Activated CD4-positive, alpha-beta T cell treated with anti-CD3 and anti-CD28 coated beads, Interleukin-2, amount 10 ng/mL, durations not matched to agents 24 days and 14 days (primary cell): ENCODE data around the gene SCRT2. TPM values are rescaled to one million over a fixed set of nuclear protein-coding genes. Genes with fewer than 3 reads are reported as not detected.

Experiments used
- DNase-seq: peaks from one replicate; pipeline ENCODE4 v3.0.0; 2022
- H3K27ac Mint-ChIP-seq: one replicate; pipeline ENCODE4 v1.8.0; 2022; ENCODE audit warnings: mild to moderate bottlenecking, mixed read lengths
- H3K27me3 Mint-ChIP-seq: one replicate; pipeline ENCODE4 v1.8.0; 2022; ENCODE audit warnings: mixed read lengths
- H3K36me3 Mint-ChIP-seq: one replicate; pipeline ENCODE4 v1.8.0; 2022; ENCODE audit warnings: low read depth, mild to moderate bottlenecking, mixed read lengths
- H3K4me1 Mint-ChIP-seq: one replicate; pipeline ENCODE4 v1.8.0; 2021; ENCODE audit warnings: mixed read lengths
- H3K4me3 Mint-ChIP-seq: one replicate; pipeline ENCODE4 v1.8.0; 2022; ENCODE audit warnings: mild to moderate bottlenecking, moderate library complexity, mixed read lengths
- H3K9me3 Mint-ChIP-seq: one replicate; pipeline ENCODE4 v1.8.0; 2021; ENCODE audit warnings: mixed read lengths
- intact Hi-C: fragments of 100-400 bp; cut with micrococcal nuclease; formaldehyde crosslinking; loops from one replicate; pipeline ENCODE4 v1.15.1; 2023
- total RNA-seq: library from RNA; stranded (reverse); gene quantifications from 2 replicates; pipeline ENCODE4 v1.2.3, GENCODE V29; 2022

Gene SCRT2
- total RNA-seq, 1 donor from 2014 or later: not detected

DNA sequence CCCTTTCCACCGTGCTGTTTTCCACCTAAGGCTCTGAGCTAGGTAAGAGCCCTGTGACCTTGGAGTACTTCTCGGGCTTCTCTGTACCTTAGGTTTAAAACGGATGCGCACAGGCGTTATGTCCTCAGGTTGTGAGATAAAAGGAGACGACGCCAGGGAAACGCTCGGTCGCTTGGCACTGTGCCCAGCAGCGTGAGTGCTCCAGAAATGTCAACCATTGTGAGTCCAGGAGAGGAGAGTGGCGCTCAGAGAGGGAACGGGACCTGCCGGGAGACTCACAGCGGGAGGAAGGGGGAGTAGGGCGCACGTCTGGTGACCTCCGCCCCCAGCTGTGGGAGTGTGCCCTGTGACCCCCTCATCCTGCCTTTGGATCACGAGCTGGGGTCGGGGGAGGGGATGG lies 33.8 kb upstream of the SCRT2 start:
- H3K27ac Mint-ChIP-seq: no peak overlapping the region
- intact Hi-C loops: no loop called here
- H3K4me3 Mint-ChIP-seq: no peak overlapping the region
- no peaks in the 10 kb centered on the region for H3K4me1 Mint-ChIP-seq
- peaks cover 25% of the 10 kb centered on the region for H3K27me3 Mint-ChIP-seq
- DNase-seq: no peak
- peaks cover 6% of the 10 kb centered on the region for H3K9me3 Mint-ChIP-seq
- H3K36me3 Mint-ChIP-seq: peaks cover 2% of the 10 kb centered on the region

GRCh38 chr20:708956-709355 lies 33.4 kb upstream of the SCRT2 start:
- no peak for DNase-seq
- Mint-ChIP-seq H3K36me3 (peaks cover 2% of the 10 kb centered on the region), H3K9me3 (peaks cover 6% of the 10 kb centered on the region), H3K4me3 (no peak overlapping the region), H3K4me1 (no peaks in the 10 kb centered on the region), H3K27me3 (peaks cover 25% of the 10 kb centered on the region), H3K27ac (no peak overlapping the region)
- intact Hi-C loops: no loop called here

DNA sequence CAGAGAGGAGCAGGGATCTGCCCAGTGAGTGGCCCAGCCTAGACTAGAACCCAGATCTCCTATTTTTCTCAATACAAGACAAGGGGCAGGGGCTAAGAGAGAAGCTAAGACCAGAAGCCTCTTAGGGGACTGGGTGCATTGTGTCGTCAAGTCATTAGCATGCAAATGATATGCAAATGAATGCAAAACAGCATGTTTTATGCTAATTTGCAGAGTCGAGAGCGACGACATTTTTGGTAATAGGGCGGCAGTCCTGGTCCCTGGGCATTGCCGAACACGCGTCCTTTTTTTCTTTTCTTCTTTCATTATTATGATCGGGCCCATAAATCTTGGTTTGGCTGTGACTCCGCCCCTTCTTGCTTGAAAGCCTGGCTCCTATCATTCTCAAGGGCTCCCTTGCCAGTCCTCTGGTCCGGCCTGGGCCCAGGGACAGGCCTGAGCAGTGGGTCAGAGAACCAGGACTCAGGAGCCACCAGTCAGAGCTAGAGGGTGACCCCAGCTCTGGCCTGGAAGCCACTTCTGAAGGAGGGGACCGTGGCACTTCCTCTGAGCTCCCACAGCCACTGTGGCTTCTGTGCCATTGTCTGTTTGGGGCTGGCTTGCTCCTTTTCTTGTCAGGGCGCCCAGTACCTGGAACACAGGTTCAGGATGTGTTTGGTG lies 32.0 kb upstream of the SCRT2 start:
- Mint-ChIP-seq H3K9me3 (peaks cover 6% of the 10 kb centered on the region), H3K27me3 (peaks cover 25% of the 10 kb centered on the region), H3K4me3 (no peak overlapping the region), H3K36me3 (peaks cover 2% of the 10 kb centered on the region), H3K4me1 (no peaks in the 10 kb centered on the region), H3K27ac (no peak overlapping the region)
- intact Hi-C loops: no loop called here
- DNase-seq: no peak

DNA sequence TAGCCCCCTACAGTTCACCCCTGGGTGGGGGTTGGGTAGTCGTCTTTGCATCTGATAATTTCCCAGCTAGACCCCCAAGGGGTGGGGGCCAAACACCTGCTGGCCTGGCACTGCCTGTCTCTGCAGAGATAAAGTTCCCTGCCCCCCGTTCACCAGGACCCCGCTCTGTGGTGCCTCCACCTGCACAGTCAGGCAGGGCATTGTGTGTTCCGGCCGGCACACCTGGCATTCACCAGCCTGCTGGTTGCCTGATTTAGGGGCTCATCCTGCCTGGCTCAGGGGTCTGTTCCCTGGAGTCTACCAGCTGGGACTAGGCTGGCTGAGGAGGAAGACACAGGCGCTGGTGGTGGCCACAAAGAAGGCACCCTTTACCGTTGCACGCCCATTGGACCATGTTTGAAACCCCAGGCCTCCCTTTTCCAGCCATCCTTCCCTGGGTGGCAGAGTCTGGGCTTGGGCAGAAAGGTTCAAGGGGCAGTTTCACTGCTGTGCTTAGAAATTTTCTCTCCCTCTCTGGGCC lies 30.8 kb upstream of the SCRT2 start:
- Mint-ChIP-seq H3K4me3 (no peak overlapping the region), H3K27ac (no peak overlapping the region), H3K36me3 (peaks cover 2% of the 10 kb centered on the region), H3K4me1 (no peaks in the 10 kb centered on the region), H3K27me3 (peaks cover 19% of the 10 kb centered on the region), H3K9me3 (peaks cover 6% of the 10 kb centered on the region)
- intact Hi-C loops: no loop called here
- DNase-seq: no peak

DNA sequence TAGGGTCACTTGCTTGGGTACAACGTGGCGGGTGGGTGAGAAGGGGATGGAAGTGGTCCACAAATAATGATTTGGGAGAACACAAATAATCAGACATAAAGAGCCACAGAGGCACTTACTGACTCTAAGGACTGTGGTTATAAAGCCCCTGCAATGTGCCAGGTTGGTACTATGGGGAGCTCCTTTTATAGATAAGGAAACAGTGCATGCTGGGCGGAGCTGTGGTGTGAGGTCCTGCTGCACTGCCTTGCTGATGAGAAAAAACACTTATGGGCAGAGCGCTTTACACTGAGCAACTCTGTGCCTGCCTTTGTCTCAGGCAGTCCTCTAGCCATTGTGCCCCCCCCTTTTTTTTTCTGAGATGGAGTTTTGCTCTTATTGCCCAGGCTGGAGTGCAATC lies 29.1 kb upstream of the SCRT2 start:
- Mint-ChIP-seq H3K36me3 (no peaks in the 10 kb centered on the region), H3K4me1 (no peaks in the 10 kb centered on the region), H3K4me3 (no peak overlapping the region), H3K27ac (no peak overlapping the region), H3K27me3 (peaks cover 11% of the 10 kb centered on the region), H3K9me3 (peaks cover 6% of the 10 kb centered on the region)
- no peak for DNase-seq
- intact Hi-C loops: no loop called here

DNA sequence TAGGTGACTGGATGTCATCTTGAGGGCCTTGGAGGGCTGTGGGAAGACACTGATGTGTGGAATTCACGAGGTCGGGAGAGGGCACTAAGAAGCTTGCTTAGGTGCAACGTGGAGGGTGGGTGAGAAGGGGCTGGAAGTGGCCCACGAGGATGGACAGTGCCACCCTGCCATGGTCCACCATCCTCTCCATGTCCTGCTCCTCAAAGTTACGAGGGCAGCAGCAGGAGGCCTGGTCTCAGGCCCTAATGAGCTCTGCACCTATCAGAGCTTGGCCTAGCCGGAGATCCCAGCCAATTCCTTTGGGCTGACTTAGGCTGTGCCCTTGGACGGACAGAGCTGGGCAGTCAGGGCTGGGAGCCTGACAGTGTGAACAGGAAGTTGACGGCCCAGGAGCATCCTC lies 27.8 kb upstream of the SCRT2 start:
- no peak for DNase-seq
- H3K27ac Mint-ChIP-seq: no peak overlapping the region
- no peak overlapping the region for H3K4me3 Mint-ChIP-seq

DNA sequence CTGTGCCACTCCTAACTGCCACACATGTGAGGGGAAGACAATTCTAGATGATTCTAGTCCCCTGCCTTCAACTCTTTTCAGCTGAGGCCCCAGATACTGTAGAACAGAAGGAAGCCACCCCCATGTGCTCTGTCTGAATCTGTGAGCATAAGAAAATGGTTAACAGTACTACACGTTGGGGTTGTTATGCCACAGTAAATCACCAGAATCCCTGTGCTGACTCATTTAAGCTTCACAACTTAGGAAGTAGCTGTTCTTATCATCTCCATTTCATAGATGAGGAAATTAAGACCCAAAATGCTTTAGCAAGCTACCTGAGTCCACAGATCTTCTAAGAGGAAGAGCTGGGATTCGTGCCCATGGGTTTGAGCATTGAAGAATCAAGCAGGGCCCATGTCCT lies 27.4 kb upstream of the SCRT2 start:
- Mint-ChIP-seq H3K36me3 (no peaks in the 10 kb centered on the region), H3K9me3 (no peaks in the 10 kb centered on the region), H3K27ac (no peak overlapping the region), H3K27me3 (peaks cover 2% of the 10 kb centered on the region), H3K4me1 (no peaks in the 10 kb centered on the region), H3K4me3 (no peak overlapping the region)
- intact Hi-C loops: no loop called here
- DNase-seq: no peak

More for the DNA sequence above, 27.8 kb upstream of the SCRT2 start:
- H3K9me3 Mint-ChIP-seq: no peaks in the 10 kb centered on the region
- peaks cover 2% of the 10 kb centered on the region for H3K27me3 Mint-ChIP-seq
- intact Hi-C loops: no loop called here
- H3K36me3 Mint-ChIP-seq: no peaks in the 10 kb centered on the region
- no peaks in the 10 kb centered on the region for H3K4me1 Mint-ChIP-seq

GRCh38 chr20:701401-702129 lies 26.0 kb upstream of the SCRT2 start:
- H3K4me1 Mint-ChIP-seq: no peaks in the 10 kb centered on the region
- intact Hi-C loops: no loop called here

DNA sequence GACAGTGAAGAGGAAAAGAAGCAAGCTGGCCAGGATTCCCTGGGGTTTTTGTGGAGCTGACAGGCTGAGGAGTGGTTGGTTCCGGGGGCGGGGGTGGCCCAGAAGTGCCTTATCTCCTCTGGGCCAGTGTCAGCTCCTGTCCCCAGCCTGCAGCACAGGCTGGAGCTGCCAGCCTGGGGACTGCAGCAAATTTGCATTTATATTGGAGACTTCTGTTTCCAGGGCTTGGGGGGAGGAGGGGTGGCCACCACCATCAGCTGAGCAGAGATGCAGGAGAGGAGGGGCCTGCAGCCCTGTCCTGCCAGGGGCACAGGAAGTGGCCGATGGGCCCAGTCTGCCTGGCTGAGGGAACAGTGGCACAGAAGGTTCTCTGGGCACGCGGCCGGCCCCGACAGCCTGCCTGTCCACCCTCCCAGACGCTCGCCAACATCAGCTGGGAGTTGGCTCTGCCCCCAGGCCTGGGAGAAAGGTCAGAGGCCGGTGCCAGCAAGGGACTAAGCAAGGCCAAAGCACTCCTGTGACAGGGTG lies 24.3 kb upstream of the SCRT2 start:
- DNase-seq: no peak
- no peak overlapping the region for H3K27ac Mint-ChIP-seq
- intact Hi-C loops: no loop called here
- H3K36me3 Mint-ChIP-seq: no peaks in the 10 kb centered on the region
- H3K4me3 Mint-ChIP-seq: no peak overlapping the region
- H3K9me3 Mint-ChIP-seq: no peaks in the 10 kb centered on the region
- no peaks in the 10 kb centered on the region for H3K27me3 Mint-ChIP-seq
- H3K4me1 Mint-ChIP-seq: no peaks in the 10 kb centered on the region

More at GRCh38 chr20:701401-702129, 26.0 kb upstream of the SCRT2 start:
- no peak overlapping the region for H3K27ac Mint-ChIP-seq
- H3K27me3 Mint-ChIP-seq: peaks cover 2% of the 10 kb centered on the region
- no peaks in the 10 kb centered on the region for H3K9me3 Mint-ChIP-seq
- H3K36me3 Mint-ChIP-seq: no peaks in the 10 kb centered on the region
- H3K4me3 Mint-ChIP-seq: no peak overlapping the region
- no peak for DNase-seq

- no peaks in the 10 kb centered on the region for H3K4me1 Mint-ChIP-seq
- no peak overlapping the region for H3K4me3 Mint-ChIP-seq
- no peaks in the 10 kb centered on the region for H3K27me3 Mint-ChIP-seq
Measured at GRCh38 chr20:699342-699741, 23.7 kb upstream of the SCRT2 start.

GRCh38 chr20:698276-698675 lies 22.7 kb upstream of the SCRT2 start:
- H3K4me1 Mint-ChIP-seq: no peaks in the 10 kb centered on the region
- H3K36me3 Mint-ChIP-seq: no peaks in the 10 kb centered on the region
- no peaks in the 10 kb centered on the region for H3K9me3 Mint-ChIP-seq
- intact Hi-C loops: no loop called here
- no peak overlapping the region for H3K4me3 Mint-ChIP-seq
- no peak for DNase-seq
- no peak overlapping the region for H3K27ac Mint-ChIP-seq
- no peaks in the 10 kb centered on the region for H3K27me3 Mint-ChIP-seq

More at GRCh38 chr20:699342-699741, 23.7 kb upstream of the SCRT2 start:
- no peak for DNase-seq
- intact Hi-C loops: no loop called here
- Mint-ChIP-seq H3K9me3 (no peaks in the 10 kb centered on the region), H3K27ac (no peak overlapping the region), H3K36me3 (no peaks in the 10 kb centered on the region)

GRCh38 chr20:697826-698225 lies 22.2 kb upstream of the SCRT2 start:
- DNase-seq: no peak
- Mint-ChIP-seq H3K27ac (no peak overlapping the region), H3K4me3 (no peak overlapping the region), H3K9me3 (no peaks in the 10 kb centered on the region), H3K4me1 (no peaks in the 10 kb centered on the region), H3K36me3 (no peaks in the 10 kb centered on the region), H3K27me3 (no peaks in the 10 kb centered on the region)
- intact Hi-C loops: no loop called here

- H3K9me3 Mint-ChIP-seq: no peaks in the 10 kb centered on the region
- H3K4me1 Mint-ChIP-seq: no peaks in the 10 kb centered on the region
- H3K4me3 Mint-ChIP-seq: no peak overlapping the region
- H3K27ac Mint-ChIP-seq: no peak overlapping the region
- DNase-seq: no peak
- peaks cover 6% of the 10 kb centered on the region for H3K27me3 Mint-ChIP-seq
- intact Hi-C loops: no loop called here
- no peaks in the 10 kb centered on the region for H3K36me3 Mint-ChIP-seq
Measured at GRCh38 chr20:695165-695866, 19.7 kb upstream of the SCRT2 start.

DNA sequence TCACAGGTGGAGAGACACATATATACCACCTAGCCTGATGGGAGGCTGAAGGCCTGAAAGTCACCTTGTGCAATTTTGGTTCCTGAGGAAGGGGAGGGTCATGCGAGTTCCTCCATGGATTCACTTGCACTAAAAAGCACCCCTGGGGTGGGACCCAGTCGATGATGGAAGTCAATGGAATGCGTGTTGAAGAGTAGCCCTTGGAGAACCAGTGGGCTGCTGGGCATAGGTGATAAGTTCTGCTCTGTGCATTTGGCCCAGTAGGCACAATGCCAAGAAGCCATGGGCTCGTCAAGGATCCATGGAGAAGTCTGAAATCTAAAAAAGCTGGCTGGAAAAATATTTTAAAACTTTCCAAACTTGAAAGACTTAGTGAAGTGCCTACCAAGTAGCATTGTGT lies 18.9 kb upstream of the SCRT2 start:
- H3K4me1 Mint-ChIP-seq: no peaks in the 10 kb centered on the region
- H3K9me3 Mint-ChIP-seq: no peaks in the 10 kb centered on the region
- DNase-seq: no peak
- H3K4me3 Mint-ChIP-seq: no peak overlapping the region
- H3K36me3 Mint-ChIP-seq: no peaks in the 10 kb centered on the region
- intact Hi-C loops: no loop called here
- H3K27me3 Mint-ChIP-seq: peaks cover 8% of the 10 kb centered on the region
- H3K27ac Mint-ChIP-seq: no peak overlapping the region
